HG03103 (cell line): ENCODE data around the gene MAP4K2.

Source experiments
- ATAC-seq: cut with Tn5 transposase; IDR thresholded peaks from one replicate; pipeline ENCODE4 v1.9.1; 2021; ENCODE audit warnings: low read depth; ENCODE audit not compliant: unreplicated experiment

MAP4K2 gene

DNA sequence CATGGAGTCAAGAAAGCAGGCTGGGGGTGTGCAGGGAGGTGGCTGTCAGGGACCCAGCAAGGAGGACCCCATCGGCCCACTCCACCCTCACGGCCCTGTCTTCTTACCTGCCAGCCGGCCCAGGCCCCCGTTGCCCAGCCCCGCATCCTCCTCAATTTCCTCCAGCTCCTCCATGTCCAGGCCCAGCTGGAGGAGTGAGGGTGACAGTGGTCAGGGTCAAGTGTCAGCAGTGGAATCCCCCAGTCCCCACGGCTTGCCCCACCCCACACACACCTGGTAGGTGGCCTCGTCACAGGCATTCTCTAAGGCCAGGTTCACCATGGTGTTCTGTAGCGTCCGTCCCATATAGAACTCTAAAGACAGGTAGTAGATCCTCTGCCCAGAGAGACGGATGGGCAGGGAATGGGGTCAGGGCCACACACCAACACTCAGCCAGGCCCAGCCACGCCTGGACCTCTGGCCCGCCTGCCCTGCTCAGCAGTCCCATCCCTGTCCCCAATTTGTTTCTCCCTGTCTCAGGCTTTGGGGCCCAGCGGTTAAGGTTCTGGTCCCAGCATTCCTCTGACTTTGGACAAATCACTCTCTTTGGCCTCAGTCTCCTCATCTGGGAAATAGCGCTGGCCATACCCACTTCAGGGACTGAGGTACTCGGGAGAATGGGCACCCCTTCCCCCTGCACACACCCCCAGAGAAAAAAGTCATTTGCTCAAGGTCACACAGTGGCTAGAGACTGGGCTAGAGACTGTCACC is 44.5 kb downstream of the MAP4K2 start:
- ATAC-seq: no peak

DNA sequence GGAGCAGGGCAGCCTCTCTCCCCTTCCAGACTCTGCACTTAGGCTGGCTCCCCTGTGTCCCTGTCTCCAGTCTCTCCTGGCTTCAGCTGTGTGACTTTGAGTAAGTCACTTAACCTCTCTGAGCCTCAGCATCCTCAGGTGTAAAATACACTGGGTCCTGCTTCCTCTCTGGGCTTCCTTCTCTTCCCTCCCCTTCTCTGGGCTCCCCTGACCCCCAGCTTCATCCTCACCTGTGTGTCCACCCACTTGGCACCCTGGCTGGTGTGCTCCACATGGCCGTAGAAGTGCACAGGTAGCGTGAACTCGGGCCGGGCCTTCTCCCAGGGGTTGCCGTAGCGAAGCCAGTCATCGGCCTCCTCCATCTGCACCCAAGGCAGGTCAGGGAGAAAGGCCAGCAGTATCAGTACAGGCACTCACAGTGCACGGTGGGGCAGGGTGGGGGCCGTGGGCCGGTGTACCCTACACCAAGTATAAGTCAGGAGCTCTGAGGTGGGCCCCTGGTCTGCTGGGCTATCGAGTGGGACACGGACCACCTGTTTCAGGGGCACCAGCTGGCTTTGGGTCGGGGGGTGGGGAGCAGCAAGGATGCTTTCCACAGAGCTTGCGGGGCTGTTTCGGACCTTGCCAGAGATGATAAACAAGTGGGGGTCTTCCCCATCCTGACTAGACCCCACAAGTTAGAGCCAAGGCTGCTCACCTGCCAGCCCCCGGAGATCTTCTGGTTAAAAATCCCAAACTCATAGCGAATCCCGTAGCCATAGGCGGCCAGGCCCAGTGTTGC is 45.3 kb downstream of the MAP4K2 start:
- no peak for ATAC-seq

DNA sequence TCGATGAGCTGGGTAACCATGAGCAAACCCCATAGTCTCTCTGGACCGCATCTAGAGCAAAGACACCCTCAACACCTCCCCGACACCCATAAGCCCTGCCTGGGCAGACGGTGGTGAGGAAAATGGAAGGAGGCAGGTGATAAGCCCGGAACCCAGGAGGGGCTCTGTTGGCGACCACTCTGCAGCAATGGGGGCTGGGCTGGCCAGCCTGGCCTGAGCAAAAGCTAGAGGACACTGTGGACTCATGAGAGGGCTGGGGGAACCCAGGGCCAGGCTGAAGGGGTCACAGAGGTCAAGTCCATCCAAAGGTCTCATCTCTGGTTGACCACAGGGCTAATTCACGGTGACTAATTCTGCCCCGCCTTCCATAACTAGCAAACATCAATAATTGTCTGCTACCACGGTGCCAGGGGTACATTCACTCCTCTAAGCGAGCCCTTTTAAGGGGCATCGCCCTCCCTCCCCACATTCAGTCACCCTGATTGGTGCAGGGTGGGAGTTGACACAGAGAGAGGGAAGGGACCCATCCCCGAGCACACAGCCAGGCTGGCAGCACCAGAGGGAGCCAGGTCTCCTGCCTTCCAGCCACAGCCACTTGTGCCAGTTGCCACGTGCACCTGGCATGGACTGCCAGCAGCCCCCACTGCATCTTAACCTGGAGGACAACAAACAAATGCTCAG is 47.2 kb downstream of the MAP4K2 start:
- no peak for ATAC-seq

DNA sequence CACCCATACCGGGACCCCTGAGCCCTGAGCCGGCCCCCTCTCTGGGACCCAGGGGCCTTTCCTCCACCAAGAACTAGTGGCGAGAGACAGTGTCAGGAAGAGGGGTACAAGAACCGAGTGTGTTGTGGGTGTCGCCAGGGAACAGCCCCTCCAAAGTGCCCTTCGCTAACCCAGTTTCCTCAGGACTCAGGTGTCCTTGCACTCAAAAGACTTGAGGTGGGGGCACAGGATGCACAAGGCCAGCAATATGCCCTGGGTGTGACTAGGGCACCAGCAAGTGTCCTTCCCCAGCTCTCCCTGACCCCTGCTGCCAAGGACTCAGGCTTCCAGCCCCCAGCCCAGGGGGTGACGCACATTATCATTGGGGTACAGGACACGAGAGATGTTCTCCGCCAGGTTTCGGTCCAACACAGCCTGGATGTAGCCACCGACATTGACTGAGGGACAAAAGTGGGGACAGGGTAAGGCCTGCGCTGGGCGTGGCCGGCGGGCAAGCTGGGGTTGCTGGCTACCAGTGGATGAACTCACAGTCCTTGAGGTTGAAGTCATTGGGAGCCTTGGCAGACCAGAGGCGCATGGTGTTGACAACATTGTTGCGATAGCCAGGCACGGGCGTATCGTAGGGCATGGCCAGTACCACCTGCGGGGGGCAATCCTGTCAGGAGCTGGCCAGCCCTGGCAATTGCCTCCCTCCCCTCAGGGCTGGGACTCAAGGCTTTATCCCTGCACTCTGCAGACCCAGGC is 47.9 kb downstream of the MAP4K2 start:
- ATAC-seq: no peak

DNA sequence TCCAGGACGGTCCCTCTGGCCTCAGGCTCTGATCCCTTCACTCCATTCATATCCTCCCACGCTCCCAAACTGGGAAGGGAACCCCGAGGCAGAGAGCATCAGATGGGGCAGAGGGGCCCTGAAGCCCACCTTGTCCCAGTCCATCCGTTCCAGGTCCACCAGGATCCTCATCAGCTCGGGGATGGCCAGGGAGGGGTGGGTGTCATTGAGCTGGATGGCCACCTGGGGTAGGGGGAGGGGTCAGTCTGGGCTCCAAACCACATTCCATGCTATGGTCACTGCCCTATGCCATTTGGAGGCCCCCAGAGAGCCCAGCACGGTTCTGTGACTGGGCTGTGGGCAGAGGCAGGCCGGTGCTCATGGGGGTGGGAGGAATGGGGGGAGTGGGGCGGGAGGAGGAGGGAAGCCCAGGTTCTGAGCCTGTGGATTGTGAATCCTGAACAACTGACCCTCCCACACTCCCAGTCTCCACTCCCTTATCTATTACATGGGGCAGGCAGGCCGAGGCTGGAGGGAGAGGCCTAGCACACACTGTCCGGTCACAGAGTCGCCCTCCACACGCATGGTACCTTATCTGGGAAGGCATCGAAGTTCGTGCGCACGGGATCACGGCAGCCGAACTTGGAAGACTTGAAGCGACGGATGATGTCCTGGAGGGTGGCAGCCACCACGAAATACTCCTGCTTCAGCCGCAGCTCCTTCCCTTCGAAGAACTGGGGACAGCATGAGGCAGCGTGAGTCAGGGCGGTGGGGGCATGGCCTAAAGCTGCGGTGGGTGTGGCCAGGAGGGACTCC is 48.7 kb downstream of the MAP4K2 start:
- no peak for ATAC-seq

DNA sequence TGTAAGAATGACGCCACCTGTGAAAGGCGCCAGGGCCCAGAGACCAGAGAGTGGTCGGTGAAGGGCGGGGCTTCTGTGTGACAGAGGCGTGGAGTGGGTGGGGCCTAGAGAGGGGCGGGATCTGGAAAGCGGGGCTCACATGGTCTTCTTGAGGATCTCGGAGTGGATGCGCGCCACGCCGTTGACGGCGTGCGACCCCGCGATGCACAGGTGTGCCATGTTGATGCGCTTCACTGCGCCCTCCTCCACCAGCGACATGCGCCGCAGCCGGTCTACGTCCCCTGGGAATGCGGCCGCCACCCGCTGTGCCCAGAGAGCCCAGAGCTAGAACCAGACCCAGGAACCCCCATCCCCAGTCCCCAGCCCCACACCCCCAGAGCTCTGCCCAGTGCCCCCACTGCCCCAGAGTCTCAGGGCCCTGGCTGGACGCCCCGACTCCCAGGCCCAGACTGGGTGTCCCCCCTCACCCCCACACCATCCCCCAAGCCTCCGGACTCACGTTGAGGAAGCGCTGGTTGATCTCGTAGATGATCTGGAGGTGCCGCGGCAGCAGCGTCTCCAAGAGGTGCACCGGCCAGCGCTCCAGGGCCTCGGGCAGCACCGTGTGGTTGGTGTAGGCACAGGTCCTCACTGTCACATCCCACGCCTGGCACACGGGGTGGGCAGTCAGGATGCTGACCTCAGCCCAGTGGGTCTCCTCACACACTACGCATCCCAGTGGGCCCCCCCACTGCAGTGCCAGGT is 49.5 kb downstream of the MAP4K2 start:
- no peak for ATAC-seq

DNA sequence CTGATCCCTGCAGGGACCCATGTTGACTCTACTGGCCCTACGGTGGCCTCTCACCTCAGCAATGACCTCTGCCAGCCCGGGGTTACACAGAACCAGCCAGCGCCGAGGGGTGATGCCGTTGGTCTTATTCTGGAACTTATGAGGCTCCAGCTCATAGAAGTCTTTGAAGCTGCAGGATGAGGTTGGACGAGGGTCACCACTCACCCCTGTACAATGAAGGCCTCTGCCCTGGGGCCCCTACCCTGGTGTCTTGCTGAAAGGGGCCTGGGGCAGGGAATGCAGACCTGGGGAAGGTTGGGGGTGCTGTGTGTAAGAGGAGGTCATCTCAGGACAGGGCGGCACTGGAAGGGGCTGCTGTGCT is 50.0 kb downstream of the MAP4K2 start:
- ATAC-seq: no peak

DNA sequence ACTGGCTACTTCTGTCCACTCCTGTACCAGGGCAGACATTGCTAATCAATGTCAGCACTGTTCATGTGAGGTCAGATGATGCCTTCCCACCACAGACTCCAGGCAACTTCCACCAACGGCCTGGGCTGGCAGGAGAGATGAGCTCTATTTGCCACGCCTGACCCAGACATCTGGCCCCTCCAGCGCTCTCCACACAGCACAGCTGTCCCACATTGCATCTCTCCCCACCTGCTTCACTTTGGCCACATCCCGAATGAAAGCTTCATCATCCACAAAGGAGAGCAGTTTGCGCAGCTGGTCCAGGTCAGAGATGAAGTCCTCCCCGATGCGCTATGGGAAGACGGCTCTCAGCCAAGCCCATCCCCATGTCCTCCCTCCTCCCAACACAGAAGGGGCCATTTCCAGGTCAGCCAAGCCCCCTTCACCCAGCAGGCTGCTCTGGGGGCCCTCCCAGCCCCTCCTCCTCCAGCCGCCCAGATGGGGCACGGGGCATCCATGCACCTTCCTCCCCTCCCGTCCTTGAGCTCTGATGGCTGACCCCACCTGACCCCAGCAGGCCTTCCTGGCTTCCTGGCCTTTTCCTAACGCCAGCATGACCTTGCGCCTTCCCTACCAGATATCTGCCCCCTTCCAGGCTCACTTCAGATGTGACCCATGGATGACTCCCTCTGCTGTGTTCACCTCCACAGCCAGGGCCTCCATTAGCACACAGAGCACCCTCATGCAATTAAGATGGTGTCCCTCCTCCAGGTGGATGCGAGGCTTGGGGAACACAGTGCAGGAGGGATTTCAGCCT is 50.6 kb downstream of the MAP4K2 start:
- ATAC-seq: no peak

DNA sequence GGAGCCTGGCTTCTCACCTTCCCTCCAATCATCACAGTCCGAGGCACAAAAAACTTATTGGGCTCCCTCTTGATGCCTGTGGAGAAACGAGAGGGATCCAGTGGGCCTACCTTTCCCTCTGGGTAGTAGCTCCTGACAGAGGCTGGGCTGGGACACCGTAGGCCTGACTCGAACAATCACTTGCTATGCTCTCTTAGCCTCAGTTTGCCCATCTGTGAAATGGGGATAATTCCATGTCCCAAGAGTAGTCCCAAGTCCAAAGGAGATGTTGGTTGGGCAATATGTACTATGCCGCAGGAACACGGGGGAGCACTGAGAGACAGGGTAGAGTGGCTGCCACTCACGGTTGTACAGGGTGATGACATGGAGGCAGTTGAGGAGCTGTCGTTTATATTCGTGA is 51.4 kb downstream of the MAP4K2 start:
- ATAC-seq: no peak

DNA sequence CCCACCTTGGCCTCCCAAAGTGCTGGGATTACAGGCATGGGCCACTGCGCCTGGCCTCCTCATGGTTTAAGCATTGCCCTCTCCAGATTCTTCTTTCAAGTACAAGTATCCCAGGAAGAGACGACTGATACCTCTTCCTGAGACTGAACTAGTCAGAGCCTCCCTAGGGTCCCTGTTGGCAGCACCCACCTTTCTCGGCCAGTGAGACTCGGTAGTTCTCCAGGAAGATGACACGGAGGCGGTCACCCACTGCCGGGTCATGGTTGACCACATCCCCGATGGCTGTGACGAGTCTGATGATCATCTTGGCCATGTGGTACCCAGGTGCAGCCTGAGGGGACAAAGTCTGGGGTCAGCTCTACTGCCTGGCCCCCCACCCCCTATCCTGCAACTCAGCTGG is 51.9 kb downstream of the MAP4K2 start:
- no peak for ATAC-seq

DNA sequence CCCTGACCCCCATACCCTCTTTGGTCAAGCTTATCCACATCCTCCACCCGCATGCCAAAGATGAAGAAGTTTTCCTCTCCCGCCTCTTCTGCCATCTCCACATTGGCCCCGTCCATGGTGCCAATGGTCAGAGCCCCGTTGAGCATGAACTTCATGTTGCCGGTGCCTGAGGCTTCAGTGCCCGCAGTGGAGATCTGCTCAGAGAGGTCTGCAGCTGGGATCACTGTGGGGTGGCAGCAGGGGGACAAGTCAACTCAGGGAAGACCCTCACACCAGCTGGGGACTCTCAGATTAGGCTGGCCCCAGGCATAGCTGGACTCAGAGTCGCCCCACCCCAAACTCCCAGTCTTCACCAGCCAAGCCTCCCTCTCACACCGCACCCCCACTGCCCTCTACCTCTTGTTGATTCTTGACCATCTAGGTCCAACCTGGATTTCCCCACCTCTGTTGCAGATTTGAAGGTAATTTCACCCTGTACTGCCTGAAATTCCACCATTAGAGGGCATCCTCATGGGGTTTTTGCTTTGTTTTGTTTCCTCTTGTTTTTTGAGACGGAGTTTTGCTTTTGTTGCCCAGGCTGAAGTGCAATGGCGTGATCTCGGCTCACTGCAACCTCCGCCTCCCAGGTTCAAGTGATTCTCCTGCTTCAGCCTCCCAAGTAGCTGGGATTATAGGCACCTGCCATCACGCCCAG is 52.5 kb downstream of the MAP4K2 start:
- no peak for ATAC-seq

DNA sequence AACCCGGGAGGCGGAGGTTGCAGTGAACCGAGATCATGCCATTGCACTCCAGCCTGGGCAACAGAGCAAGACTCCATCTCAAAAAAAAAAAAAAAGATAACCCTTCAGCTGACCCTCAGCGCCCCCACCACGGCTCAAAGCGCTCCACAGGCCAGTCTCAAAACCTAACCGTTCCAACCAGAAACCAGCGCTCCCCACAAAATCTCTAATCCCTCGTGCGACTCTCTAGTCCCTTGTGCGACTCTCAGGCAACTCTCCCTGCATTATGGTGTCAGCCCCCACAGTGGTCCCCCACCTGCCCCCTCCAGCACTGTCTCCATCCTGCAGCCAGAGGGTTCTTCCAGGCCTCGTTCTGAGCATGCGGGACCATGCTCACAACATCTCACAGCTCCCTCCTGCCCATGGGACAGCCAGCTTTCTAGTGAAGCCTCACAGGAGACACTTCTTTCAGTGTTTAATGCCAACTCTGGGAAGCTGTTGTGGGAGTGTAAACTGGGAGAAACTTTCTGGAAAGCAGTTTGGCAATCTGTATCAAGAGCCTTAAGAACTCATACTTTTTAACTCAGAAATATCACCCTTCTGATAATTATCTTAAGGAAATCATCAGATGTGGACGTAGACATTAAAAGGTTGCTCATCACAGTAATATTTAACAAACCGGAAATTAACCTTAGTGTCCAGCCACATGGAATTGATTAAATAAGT is 54.9 kb downstream of the MAP4K2 start:
- no peak for ATAC-seq

DNA sequence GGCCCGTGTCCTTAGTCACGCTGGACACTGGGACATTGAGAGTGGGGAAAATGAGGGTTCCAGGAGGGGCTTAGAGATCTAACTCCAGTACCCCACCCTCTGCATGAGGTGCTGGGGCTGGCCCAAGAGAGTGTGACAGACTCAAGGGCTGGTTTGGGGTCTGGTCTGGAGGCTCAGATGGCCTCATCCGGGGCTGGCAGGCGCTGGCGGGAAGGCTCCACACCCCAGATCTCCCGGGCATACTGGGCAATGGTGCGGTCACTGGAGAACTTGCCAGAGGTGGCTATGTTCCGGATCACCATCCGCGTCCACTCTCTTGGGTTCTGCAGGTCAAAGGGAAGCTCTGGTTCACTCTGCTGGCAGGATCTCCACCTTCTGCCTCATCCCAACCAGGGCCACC is 56.5 kb downstream of the MAP4K2 start:
- ATAC-seq: no peak

DNA sequence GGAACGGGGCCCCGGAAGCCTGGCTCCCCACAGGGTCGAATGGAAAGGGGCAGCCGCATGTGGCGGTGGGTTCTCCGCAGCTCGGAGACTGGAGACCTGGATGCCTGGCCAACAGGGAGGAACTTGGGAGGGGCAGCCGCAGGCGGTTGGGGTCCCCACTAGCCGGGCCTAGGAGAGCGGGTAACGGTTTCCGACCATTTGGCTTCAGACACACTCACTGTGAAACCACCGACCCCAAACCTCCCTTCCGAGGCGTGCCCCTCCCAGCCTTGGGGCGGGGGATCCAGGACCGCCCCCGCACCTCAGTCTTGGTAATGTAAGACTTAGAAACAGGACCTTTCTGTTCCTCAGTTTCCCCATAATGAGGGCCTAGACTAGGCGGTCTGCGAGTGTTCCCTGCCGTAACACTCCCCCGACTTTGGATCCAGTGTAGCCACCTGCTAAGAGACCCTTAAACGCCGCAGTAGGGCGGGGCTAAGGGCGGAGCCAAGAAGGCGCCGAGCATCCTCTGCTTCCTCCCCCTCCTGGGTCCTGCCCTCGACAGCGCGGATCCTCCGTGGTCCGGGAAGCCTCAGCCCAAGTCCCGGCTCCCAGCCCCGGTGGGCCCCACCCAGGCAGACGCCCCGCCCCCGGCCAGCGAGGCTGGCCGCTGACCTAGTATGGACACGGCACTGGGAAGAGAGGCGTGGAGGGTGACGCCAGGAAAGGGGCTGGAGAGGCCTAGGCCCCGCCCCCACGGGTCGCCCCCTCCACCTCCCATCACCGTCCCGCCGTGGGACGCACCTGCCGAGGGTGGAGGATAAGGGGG is 57.3 kb downstream of the MAP4K2 start:
- ATAC-seq: no peak

DNA sequence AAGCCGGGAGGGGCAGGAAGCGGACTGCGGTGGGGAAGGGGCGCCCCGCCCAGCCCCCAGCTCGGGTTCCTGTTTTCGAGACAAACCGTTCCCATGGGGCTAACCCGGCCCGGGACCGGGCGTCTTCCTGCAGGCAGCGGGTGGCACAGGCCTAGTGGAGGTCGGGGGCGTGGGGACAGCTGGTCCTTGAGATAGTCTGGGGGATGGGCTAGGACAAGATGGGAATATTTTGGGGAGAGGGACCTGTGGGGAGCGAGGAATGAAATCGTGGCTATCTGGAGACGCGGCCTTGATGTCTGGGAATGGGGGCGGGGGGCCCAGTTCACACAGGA is 57.9 kb downstream of the MAP4K2 start:
- ATAC-seq: no peak

DNA sequence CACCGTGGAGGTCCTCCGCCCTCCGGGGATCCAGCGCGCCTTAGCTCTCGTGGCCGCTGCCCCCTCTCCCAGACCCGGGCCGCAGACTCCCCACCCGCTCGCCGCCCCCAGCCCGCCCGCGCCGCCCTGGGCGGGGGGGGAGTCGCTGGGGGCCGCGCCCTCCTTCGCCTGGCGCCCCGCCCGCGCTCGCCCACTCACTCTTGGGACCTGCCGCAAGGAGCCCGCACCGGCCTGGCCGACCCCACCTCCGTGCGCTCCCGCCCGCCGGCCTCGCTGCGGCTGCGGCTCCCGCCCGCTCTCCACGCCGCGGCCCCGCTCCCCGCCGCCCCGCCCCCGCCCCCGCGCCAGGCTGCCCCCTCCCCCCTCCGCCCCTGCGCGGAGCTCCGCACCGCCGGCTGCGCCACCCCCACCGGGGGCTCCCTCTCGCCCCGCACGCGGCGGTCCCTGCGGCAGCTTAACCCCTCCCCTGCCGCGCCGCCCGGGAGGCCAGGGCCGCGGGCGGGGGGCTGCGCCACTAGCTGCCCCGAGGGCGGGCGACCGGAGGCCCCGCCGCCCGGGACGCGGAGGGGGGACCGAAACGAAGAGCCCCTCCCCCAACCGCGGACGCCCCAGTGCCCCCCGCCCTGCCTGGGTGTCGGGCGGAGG is 58.3 kb downstream of the MAP4K2 start:
- no peak for ATAC-seq
